ENCODE results near the gene BCKDHB. TPM values are rescaled to one million over a fixed set of nuclear protein-coding genes. Genes with fewer than 3 reads are reported as not detected.

The BCKDHB gene
- total RNA-seq, 1 experiment from 2014 or later = 16.4 TPM

GRCh38 chr6:80133020-80133419 is 26.5 kb downstream of the BCKDHB start:
- ATAC-seq = no peak
- Histone ChIP-seq H3K4me1 (ENCODE audit: control insufficient read depth, insufficient read depth, low read length) (peaks cover 10% of the 10 kb centered on the region), H3K27ac (ENCODE audit: low read length) (no peak overlapping the region), H3K36me3 (ENCODE audit: control insufficient read depth, insufficient read depth, low read length) (no peaks in the 10 kb centered on the region), H3K27me3 (ENCODE audit: control insufficient read depth, insufficient read depth, low read length) (no peaks in the 10 kb centered on the region), H3K4me3 (ENCODE audit: low read depth in 2 of 2, low read length in 2 of 2) (no peak overlapping the region), H3K9me3 (ENCODE audit: control insufficient read depth, insufficient read depth, low read depth, low read length) (no peaks in the 10 kb centered on the region)
- intact Hi-C loops (cut with micrococcal nuclease; ENCODE audit: unreplicated experiment) (no loop called here), in situ Hi-C loops (cut with HindIII; ENCODE audit: low pct_unique_long_range_greater_than_20kb, low sequenced_read_pairs) (no loop called here)
- DNase-seq (ENCODE audit: low read depth, low spot score) = no peak
- TF ChIP-seq TCF7L2 (IDR thresholded peaks at IDR 0.05; ENCODE audit: low read depth, low read length) (no peak), POLR2AphosphoS5 (IDR thresholded peaks at IDR 0.05; ENCODE audit: low read depth, low read length) (no peak), SIN3A (IDR thresholded peaks at IDR 0.05; ENCODE audit: borderline replicate concordance, insufficient read depth, low read depth, low read length) (no peak), CTCF (IDR thresholded peaks at IDR 0.05) (peak; percentile 50)
- no TSS peak for BruUV-seq (replicated peaks)
- ChIA-PET CTCF (no interaction called here), POLR2A (no interaction called here)

GRCh38 chr6:80134065-80134464 is 27.6 kb downstream of the BCKDHB start:
- Histone ChIP-seq H3K4me1 (ENCODE audit: control insufficient read depth, insufficient read depth, low read length) (no peaks in the 10 kb centered on the region; the same call in 1 of the 2 replicates), H3K27me3 (ENCODE audit: control insufficient read depth, insufficient read depth, low read length) (no peaks in the 10 kb centered on the region), H3K9me3 (ENCODE audit: control insufficient read depth, insufficient read depth, low read depth, low read length) (no peaks in the 10 kb centered on the region), H3K27ac (ENCODE audit: low read length) (no peak overlapping the region), H3K36me3 (ENCODE audit: control insufficient read depth, insufficient read depth, low read length) (no peaks in the 10 kb centered on the region), H3K4me3 (ENCODE audit: low read depth in 2 of 2, low read length in 2 of 2) (no peak overlapping the region)
- TF ChIP-seq POLR2AphosphoS5 (IDR thresholded peaks at IDR 0.05; ENCODE audit: low read depth, low read length) = no peak
- TF ChIP-seq SIN3A (IDR thresholded peaks at IDR 0.05; ENCODE audit: borderline replicate concordance, insufficient read depth, low read depth, low read length) = no peak
- no peak for TF ChIP-seq TCF7L2 (IDR thresholded peaks at IDR 0.05; ENCODE audit: low read depth, low read length)
- no peak for TF ChIP-seq CTCF (IDR thresholded peaks at IDR 0.05)
- no peak for TF ChIP-seq REST (IDR thresholded peaks at IDR 0.05; ENCODE audit: insufficient read depth in 1 of 2, low read depth in 2 of 2, low read length in 1 of 2)
- CTCF ChIA-PET = interaction anchor here (0.6 kb wide), 1 partner anchor 34 kb away, joined by 3 read pairs; no protein-coding TSS in a partner anchor
- in situ Hi-C loops (cut with HindIII; ENCODE audit: low pct_unique_long_range_greater_than_20kb, low sequenced_read_pairs) (no loop called here), intact Hi-C loops (cut with micrococcal nuclease; ENCODE audit: unreplicated experiment) (no loop called here)
- POLR2A ChIA-PET = no interaction called here
- no peak for DNase-seq (ENCODE audit: low read depth, low spot score)
- no TSS peak for BruUV-seq (replicated peaks)
- ATAC-seq = no peak
